CD4-positive, CD25-positive, alpha-beta regulatory T cell (primary cell): ENCODE data around the gene GGT5. TPM values are rescaled to one million over a fixed set of nuclear protein-coding genes. Genes with fewer than 3 reads are reported as not detected.
"Not testable (repeated sequence)": the region's sequence is repeated elsewhere in the genome, so short reads cannot be mapped to it uniquely, and the experiment has no call there.

Source experiments
- ATAC-seq, 2 donors: fragments of 150-1000 bp; cut with Tn5 transposase; one replicate each; pipeline ENCODE4 v1.10.0; 2021; ENCODE audit warnings: low read depth in 2 of 2, moderate number of reproducible peaks in 2 of 2, moderate library complexity in 1 of 2
- DNase-seq, 3 donors: peaks; one replicate each; pipeline versions ENCODE4 v3.0.0 to v3.0.0-alpha.2; 2012 to 2022; ENCODE audit warnings: mixed read lengths in 1 of 3
- H3K27ac ChIP-seq: one replicate; pipeline ENCODE4 v1.7.0; 2013; ENCODE audit warnings: mild to moderate bottlenecking, low read length; ENCODE audit not compliant: insufficient read depth, poor library complexity, severe bottlenecking
- H3K27me3 ChIP-seq: one replicate; pipeline ENCODE4 v1.7.0; 2013; ENCODE audit warnings: low read length; ENCODE audit not compliant: control insufficient read depth, insufficient read depth
- H3K36me3 ChIP-seq: one replicate; pipeline ENCODE4 v1.7.0; 2013; ENCODE audit warnings: mild to moderate bottlenecking, low read length, moderate library complexity; ENCODE audit not compliant: control insufficient read depth, insufficient read depth
- H3K4me1 ChIP-seq: 2 replicates; pipeline ENCODE4 v1.7.0; 2013; ENCODE audit warnings: mild to moderate bottlenecking, low read length; ENCODE audit not compliant: insufficient read depth, control insufficient read depth, poor library complexity, severe bottlenecking
- H3K4me3 ChIP-seq: one replicate; pipeline ENCODE4 v1.7.0; 2013; ENCODE audit warnings: low read depth, mild to moderate bottlenecking, low read length, moderate library complexity
- H3K9me3 ChIP-seq, 2 experiments: 1 replicate in 1 of 2; 2 replicates in 1 of 2; pipeline ENCODE4 v1.7.0; 2013; ENCODE audit warnings: low read length in 2 of 2, mild to moderate bottlenecking in 1 of 2, moderate library complexity in 1 of 2; ENCODE audit not compliant: control insufficient read depth in 2 of 2
- H3K27ac Mint-ChIP-seq, 3 donors: one replicate each; pipeline ENCODE4 v1.8.0; 2020 to 2022; ENCODE audit warnings: mild to moderate bottlenecking in 3 of 3, mixed read lengths in 3 of 3, moderate library complexity in 2 of 3
- H3K27me3 Mint-ChIP-seq: one replicate; pipeline ENCODE4 v1.8.0; 2022; ENCODE audit warnings: mild to moderate bottlenecking, mixed read lengths
- H3K36me3 Mint-ChIP-seq: one replicate; pipeline ENCODE4 v1.8.0; 2020; ENCODE audit warnings: mixed read lengths
- H3K4me1 Mint-ChIP-seq, 4 donors: one replicate each; pipeline ENCODE4 v1.8.0; 2020 to 2022; ENCODE audit warnings: mixed read lengths in 4 of 4, mild to moderate bottlenecking in 1 of 4
- H3K4me3 Mint-ChIP-seq, 4 donors: one replicate each; pipeline ENCODE4 v1.8.0; 2020 to 2022; ENCODE audit warnings: mild to moderate bottlenecking in 4 of 4, mixed read lengths in 4 of 4, moderate library complexity in 3 of 4
- H3K9me3 Mint-ChIP-seq, 7 donors: one replicate each; pipeline ENCODE4 v1.8.0; 2020 to 2022; ENCODE audit warnings: mixed read lengths in 7 of 7, mild to moderate bottlenecking in 3 of 7, moderate library complexity in 2 of 7
- polyA plus RNA-seq, 4 donors: library from polyadenylated mRNA; unstranded; fragments of 300-500 nt; fragmentation: Illumina TruSeq; gene quantifications; one replicate each; pipeline ENCODE4 v1.2.3, GENCODE V29; 2021
- total RNA-seq: library from RNA; stranded (reverse); gene quantifications from one replicate; pipeline ENCODE4 v1.2.3, GENCODE V29; 2022

Gene GGT5
- total and polyA plus RNA-seq, 5 donors from 2014 or later: not detected

GRCh38 chr22:24213111-24213510, 31.8 kb downstream of the GGT5 start:
- not testable (repeated sequence) for H3K27ac Mint-ChIP-seq, H3K27me3 ChIP-seq, H3K9me3 ChIP-seq, H3K4me1 Mint-ChIP-seq, ATAC-seq, H3K9me3 Mint-ChIP-seq, H3K36me3 ChIP-seq, H3K4me3 ChIP-seq, H3K4me3 Mint-ChIP-seq, DNase-seq, H3K36me3 Mint-ChIP-seq, H3K4me1 ChIP-seq, H3K27me3 Mint-ChIP-seq, H3K27ac ChIP-seq

GRCh38 chr22:24211716-24212115, 33.2 kb downstream of the GGT5 start:
- DNase-seq, H3K27ac ChIP-seq, H3K27me3 Mint-ChIP-seq, H3K9me3 ChIP-seq, H3K27me3 ChIP-seq, H3K4me3 ChIP-seq, H3K36me3 Mint-ChIP-seq, H3K27ac Mint-ChIP-seq, H3K4me3 Mint-ChIP-seq, ATAC-seq, H3K4me1 ChIP-seq, H3K9me3 Mint-ChIP-seq, H3K36me3 ChIP-seq: not testable (repeated sequence)
- peaks cover 0 to 11% (median 5%) of the 10 kb centered on the region in 4 donors for H3K4me1 Mint-ChIP-seq

- H3K4me3 ChIP-seq, H3K27me3 Mint-ChIP-seq, H3K27ac ChIP-seq, H3K36me3 Mint-ChIP-seq, DNase-seq, H3K4me1 ChIP-seq, H3K36me3 ChIP-seq, H3K4me3 Mint-ChIP-seq, H3K9me3 ChIP-seq, H3K9me3 Mint-ChIP-seq, H3K27me3 ChIP-seq, H3K27ac Mint-ChIP-seq, ATAC-seq: not testable (repeated sequence)
- peaks cover 0 to 11% (median 5%) of the 10 kb centered on the region in 4 donors for H3K4me1 Mint-ChIP-seq
Observed at GRCh38 chr22:24210409-24210808, 34.5 kb downstream of the GGT5 start.

- H3K9me3 ChIP-seq: no peaks in the 10 kb centered on the region
- DNase-seq: no peak
- no peaks in the 10 kb centered on the region for H3K9me3 Mint-ChIP-seq
- no peak overlapping the region for H3K27ac ChIP-seq
- H3K27me3 Mint-ChIP-seq: peaks cover 6% of the 10 kb centered on the region
- no peak overlapping the region for H3K27ac Mint-ChIP-seq
- H3K4me3 Mint-ChIP-seq: no peak overlapping the region
- no peak for ATAC-seq
- H3K4me1 ChIP-seq: no peaks in the 10 kb centered on the region
- H3K36me3 ChIP-seq: no peaks in the 10 kb centered on the region
- no peaks in the 10 kb centered on the region for H3K36me3 Mint-ChIP-seq
- H3K4me3 ChIP-seq: no peak overlapping the region
- H3K27me3 ChIP-seq: no peaks in the 10 kb centered on the region
- H3K4me1 Mint-ChIP-seq: peaks cover 0 to 11% (median 5%) of the 10 kb centered on the region in 4 donors
Observed at GRCh38 chr22:24209687-24210086, 35.2 kb downstream of the GGT5 start.

- Mint-ChIP-seq H3K4me3 (no peak overlapping the region), H3K9me3 (no peaks in the 10 kb centered on the region), H3K4me1 (peaks cover 0 to 11% (median 5%) of the 10 kb centered on the region in 4 donors), H3K36me3 (no peaks in the 10 kb centered on the region), H3K27me3 (peaks cover 8% of the 10 kb centered on the region), H3K27ac (no peak overlapping the region)
- no peak overlapping the region for H3K4me3 ChIP-seq
- H3K9me3 ChIP-seq: no peaks in the 10 kb centered on the region
- H3K27me3 ChIP-seq: no peaks in the 10 kb centered on the region
- H3K36me3 ChIP-seq: no peaks in the 10 kb centered on the region
- H3K27ac ChIP-seq: no peak overlapping the region
- ATAC-seq (no peak), DNase-seq (no peak)
- no peaks in the 10 kb centered on the region for H3K4me1 ChIP-seq
Observed at GRCh38 chr22:24209016-24209415, 35.9 kb downstream of the GGT5 start.

- H3K27ac ChIP-seq: no peak overlapping the region
- no peak overlapping the region for H3K27ac Mint-ChIP-seq
Observed at GRCh38 chr22:24208012-24208749, 36.7 kb downstream of the GGT5 start.

GRCh38 chr22:24207264-24208011, 37.4 kb downstream of the GGT5 start:
- ATAC-seq: no peak
- Mint-ChIP-seq H3K4me3 (no peak overlapping the region), H3K4me1 (peaks cover 0 to 11% (median 5%) of the 10 kb centered on the region in 4 donors), H3K27me3 (peaks cover 12% of the 10 kb centered on the region), H3K27ac (no peak overlapping the region), H3K36me3 (no peaks in the 10 kb centered on the region), H3K9me3 (no peaks in the 10 kb centered on the region)
- DNase-seq: no peak
- H3K4me1 ChIP-seq: no peaks in the 10 kb centered on the region
- no peak overlapping the region for H3K27ac ChIP-seq
- no peaks in the 10 kb centered on the region for H3K36me3 ChIP-seq
- H3K27me3 ChIP-seq: no peaks in the 10 kb centered on the region
- H3K4me3 ChIP-seq: no peak overlapping the region
- no peaks in the 10 kb centered on the region for H3K9me3 ChIP-seq

More at GRCh38 chr22:24208012-24208749, 36.7 kb downstream of the GGT5 start:
- Histone ChIP-seq H3K4me1 (no peaks in the 10 kb centered on the region), H3K27me3 (no peaks in the 10 kb centered on the region), H3K36me3 (no peaks in the 10 kb centered on the region), H3K9me3 (no peaks in the 10 kb centered on the region), H3K4me3 (no peak overlapping the region)
- no peak for DNase-seq
- Mint-ChIP-seq H3K4me3 (no peak overlapping the region), H3K36me3 (no peaks in the 10 kb centered on the region), H3K9me3 (no peaks in the 10 kb centered on the region), H3K4me1 (peaks cover 0 to 11% (median 5%) of the 10 kb centered on the region in 4 donors), H3K27me3 (peaks cover 12% of the 10 kb centered on the region)
- no peak for ATAC-seq
